CD14-positive monocyte (primary cell): ENCODE results near the gene FLYWCH2. TPM values are rescaled to one million over a fixed set of nuclear protein-coding genes. Genes with fewer than 3 reads are reported as not detected.

Experiments
- DNase-seq, 3 donors: peaks; one replicate each; pipeline ENCODE4 v3.0.0-alpha.2; 2011 to 2022
- H2AFZ ChIP-seq: 2 replicates; pipeline ENCODE4 v1.6.0; 2012; ENCODE audit warnings: mild to moderate bottlenecking, low read depth, low read length, inconsistent platforms; ENCODE audit not compliant: insufficient read depth, poor library complexity, severe bottlenecking
- H3K27ac ChIP-seq, 2 donors: 1 replicate in 1 of 2; 2 replicates in 1 of 2; pipeline ENCODE4 v1.5.1; 2012 to 2013; ENCODE audit warnings: low read length in 2 of 2, control low read depth in 1 of 2, inconsistent platforms in 1 of 2, low read depth in 1 of 2, mild to moderate bottlenecking in 1 of 2
- H3K27me3 ChIP-seq, 2 donors: one replicate each; pipeline versions ENCODE4 v1.6.0 to v1.6.1; 2011 to 2013; ENCODE audit warnings: low read length in 2 of 2; ENCODE audit not compliant: control insufficient read depth in 2 of 2, insufficient read depth in 2 of 2
- H3K36me3 ChIP-seq, 2 donors: replicated peaks in 1 of 2; 1 replicate in 1 of 2; 2 replicates in 1 of 2; pipeline versions ENCODE4 v1.5.1 to v1.6.1; 2012 to 2013; ENCODE audit warnings: low read length in 2 of 2, control low read depth in 1 of 2, inconsistent platforms in 1 of 2, mild to moderate bottlenecking in 1 of 2; ENCODE audit not compliant: insufficient read depth in 2 of 2, control insufficient read depth in 1 of 2
- H3K4me1 ChIP-seq, 2 donors: 1 replicate in 1 of 2; 2 replicates in 1 of 2; pipeline versions ENCODE4 v1.5.1 to v1.6.1; 2012 to 2013; ENCODE audit warnings: low read length in 2 of 2, control low read depth in 1 of 2, inconsistent platforms in 1 of 2, mild to moderate bottlenecking in 1 of 2, moderate library complexity in 1 of 2; ENCODE audit not compliant: insufficient read depth in 2 of 2, control insufficient read depth in 1 of 2
- H3K4me2 ChIP-seq: replicated peaks from 2 replicates; pipeline ENCODE3; 2012; ENCODE audit warnings: low read length, moderate library complexity, mild to moderate bottlenecking; ENCODE audit not compliant: poor library complexity, severe bottlenecking; ENCODE audit errors: extremely low read depth
- H3K4me3 ChIP-seq, 3 experiments: fragments of 200-600 bp in 1 of 3; sonication (generic) in 1 of 3; replicated peaks in 1 of 3; 1 replicate in 2 of 3; 2 replicates in 1 of 3; pipeline ENCODE4 v1.5.1; 2011 to 2013; ENCODE audit warnings: low read length in 3 of 3, mild to moderate bottlenecking in 3 of 3, control low read depth in 2 of 3, low read depth in 2 of 3, inconsistent platforms in 1 of 3, moderate library complexity in 1 of 3
- H3K79me2 ChIP-seq: 2 replicates; pipeline ENCODE4 v1.6.0; 2012; ENCODE audit warnings: mild to moderate bottlenecking, control low read depth, inconsistent platforms, low read length, moderate library complexity; ENCODE audit not compliant: insufficient read depth
- H3K9ac ChIP-seq: 2 replicates; pipeline ENCODE4 v1.6.0; 2017; ENCODE audit warnings: low read length, mild to moderate bottlenecking; ENCODE audit not compliant: insufficient read depth, poor library complexity, severe bottlenecking
- H3K9me3 ChIP-seq, 2 donors: replicated peaks in 1 of 2; 1 replicate in 1 of 2; 2 replicates in 1 of 2; pipeline versions ENCODE4 v1.5.1 to v1.6.1; 2012 to 2013; ENCODE audit warnings: low read length in 2 of 2, control low read depth in 1 of 2; ENCODE audit not compliant: control insufficient read depth in 1 of 2, insufficient read depth in 1 of 2
- H4K20me1 ChIP-seq: 2 replicates; pipeline ENCODE4 v1.6.0; 2012; ENCODE audit warnings: mild to moderate bottlenecking, low read length, control low read depth, moderate library complexity; ENCODE audit not compliant: insufficient read depth
- H3K27ac Mint-ChIP-seq, 7 donors: one replicate each; pipeline ENCODE4 v1.8.0; 2020; ENCODE audit warnings: mild to moderate bottlenecking in 7 of 7, mixed read lengths in 7 of 7, moderate library complexity in 6 of 7, inconsistent platforms in 2 of 7
- H3K27me3 Mint-ChIP-seq, 3 donors: one replicate each; pipeline ENCODE4 v1.8.0; 2021 to 2022; ENCODE audit warnings: low read depth in 3 of 3, mild to moderate bottlenecking in 3 of 3, mixed read lengths in 3 of 3, moderate library complexity in 3 of 3, inconsistent platforms in 1 of 3
- H3K36me3 Mint-ChIP-seq, 2 donors: one replicate each; pipeline ENCODE4 v1.8.0; 2020; ENCODE audit warnings: mixed read lengths in 2 of 2, inconsistent platforms in 1 of 2, mild to moderate bottlenecking in 1 of 2
- H3K4me1 Mint-ChIP-seq: one replicate; pipeline ENCODE4 v1.8.0; 2020; ENCODE audit warnings: mild to moderate bottlenecking, mixed read lengths
- H3K4me3 Mint-ChIP-seq, 2 donors: one replicate each; pipeline ENCODE4 v1.8.0; 2020; ENCODE audit warnings: mild to moderate bottlenecking in 2 of 2, mixed read lengths in 2 of 2, moderate library complexity in 1 of 2
- H3K9me3 Mint-ChIP-seq, 7 donors: one replicate each; pipeline ENCODE4 v1.8.0; 2020 to 2022; ENCODE audit warnings: mixed read lengths in 7 of 7, mild to moderate bottlenecking in 6 of 7, moderate library complexity in 6 of 7, inconsistent platforms in 2 of 7
- WGBS: methylation state at CpG from one replicate; pipeline ENCODE4 v1.1.5; 2013; ENCODE audit warnings: missing lambda C conversion rate; ENCODE audit not compliant: insufficient coverage; 5-methylcytosine and 5-hydroxymethylcytosine counted together
- intact Hi-C, 2 donors: fragments of 100-400 bp; cut with micrococcal nuclease; formaldehyde crosslinking; loops; one replicate each; pipeline versions ENCODE4 v1.15.0 to v1.15.1; 2023
- polyA plus RNA-seq, 3 donors: library from polyadenylated mRNA; depleted of rRNA in 1 of 3; unstranded in 2 of 3; stranded (reverse) in 1 of 3; fragments of 300-500 nt in 2 of 3; fragments of >200 nt in 1 of 3; fragmentation: Illumina TruSeq in 2 of 3; gene quantifications; 1 replicate in 2 of 3; 2 replicates in 1 of 3; pipeline ENCODE4 v1.2.3, GENCODE V29; 2012 to 2021
- TF ChIP-seq, protein P1 (sequence below): fragments of 200-600 bp; IDR thresholded peaks from one replicate; pipeline ENCODE4 v1.8.0; 2022; ENCODE audit warnings: antibody characterized with exemption, mild to moderate bottlenecking

Gene FLYWCH2
- polyA plus RNA-seq, 3 donors: 10.9 to 14.8 (median 12.7) TPM

DNA sequence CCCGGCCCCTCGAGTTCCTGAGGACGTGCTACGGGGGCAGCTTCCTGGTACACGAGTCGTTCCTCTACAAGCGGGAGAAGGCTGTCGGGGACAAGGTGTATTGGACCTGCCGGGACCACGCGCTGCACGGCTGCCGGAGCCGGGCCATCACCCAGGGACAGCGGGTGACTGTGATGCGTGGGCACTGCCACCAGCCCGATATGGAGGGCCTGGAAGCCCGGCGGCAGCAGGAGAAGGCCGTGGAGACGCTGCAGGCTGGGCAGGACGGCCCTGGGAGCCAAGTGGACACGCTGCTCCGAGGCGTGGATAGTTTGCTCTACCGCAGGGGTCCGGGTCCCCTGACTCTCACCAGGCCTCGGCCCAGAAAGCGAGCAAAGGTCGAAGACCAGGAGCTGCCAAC is 50.1 kb downstream of the FLYWCH2 start:
- Histone ChIP-seq H3K4me2 (no peak overlapping the region), H3K9ac (no peak overlapping the region), H3K9me3 (no peaks in the 10 kb centered on the region), H3K27ac (no peak overlapping the region), H3K4me3 (no peak overlapping the region), H3K4me1 (no peaks in the 10 kb centered on the region), H3K27me3 (no peaks in the 10 kb centered on the region), H3K36me3 (peaks cover 42 to 71% of the 10 kb centered on the region in 2 donors), H4K20me1 (no peaks in the 10 kb centered on the region), H3K79me2 (no peaks in the 10 kb centered on the region), H2AFZ (no peak overlapping the region)
- intact Hi-C loops: no loop called here
- no peak overlapping the region for H3K4me3 Mint-ChIP-seq
- no peak for DNase-seq
- peaks cover 36 to 69% of the 10 kb centered on the region in 2 donors for H3K36me3 Mint-ChIP-seq
- peaks cover 0 to 1% (median 0%) of the 10 kb centered on the region in 7 donors for H3K9me3 Mint-ChIP-seq
- H3K4me1 Mint-ChIP-seq: no peaks in the 10 kb centered on the region
- no peak overlapping the region for H3K27ac Mint-ChIP-seq
- H3K27me3 Mint-ChIP-seq: peaks cover 0 to 2% (median 0%) of the 10 kb centered on the region in 3 donors
- 97% methylated on average over 30 of the region's 30 CpGs for WGBS
- TF ChIP-seq, protein P1, sequence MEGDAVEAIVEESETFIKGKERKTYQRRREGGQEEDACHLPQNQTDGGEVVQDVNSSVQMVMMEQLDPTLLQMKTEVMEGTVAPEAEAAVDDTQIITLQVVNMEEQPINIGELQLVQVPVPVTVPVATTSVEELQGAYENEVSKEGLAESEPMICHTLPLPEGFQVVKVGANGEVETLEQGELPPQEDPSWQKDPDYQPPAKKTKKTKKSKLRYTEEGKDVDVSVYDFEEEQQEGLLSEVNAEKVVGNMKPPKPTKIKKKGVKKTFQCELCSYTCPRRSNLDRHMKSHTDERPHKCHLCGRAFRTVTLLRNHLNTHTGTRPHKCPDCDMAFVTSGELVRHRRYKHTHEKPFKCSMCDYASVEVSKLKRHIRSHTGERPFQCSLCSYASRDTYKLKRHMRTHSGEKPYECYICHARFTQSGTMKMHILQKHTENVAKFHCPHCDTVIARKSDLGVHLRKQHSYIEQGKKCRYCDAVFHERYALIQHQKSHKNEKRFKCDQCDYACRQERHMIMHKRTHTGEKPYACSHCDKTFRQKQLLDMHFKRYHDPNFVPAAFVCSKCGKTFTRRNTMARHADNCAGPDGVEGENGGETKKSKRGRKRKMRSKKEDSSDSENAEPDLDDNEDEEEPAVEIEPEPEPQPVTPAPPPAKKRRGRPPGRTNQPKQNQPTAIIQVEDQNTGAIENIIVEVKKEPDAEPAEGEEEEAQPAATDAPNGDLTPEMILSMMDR: no peak

DNA sequence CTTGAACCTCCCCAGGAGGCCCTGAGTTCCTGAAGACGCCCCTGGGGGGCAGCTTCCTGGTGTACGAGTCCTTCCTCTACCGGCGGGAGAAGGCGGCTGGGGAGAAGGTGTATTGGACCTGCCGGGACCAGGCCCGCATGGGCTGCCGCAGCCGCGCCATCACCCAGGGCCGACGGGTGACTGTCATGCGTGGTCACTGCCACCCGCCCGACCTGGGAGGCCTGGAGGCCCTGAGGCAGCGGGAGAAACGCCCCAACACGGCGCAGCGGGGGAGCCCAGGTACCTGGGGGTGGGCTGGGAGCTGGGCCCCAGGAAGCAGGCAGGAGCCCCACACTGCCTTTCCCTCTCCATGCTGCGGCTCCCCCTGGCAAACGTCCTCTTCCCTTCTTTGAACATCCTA is 50.7 kb downstream of the FLYWCH2 start:
- H3K4me1 Mint-ChIP-seq: no peaks in the 10 kb centered on the region
- no peak overlapping the region for H3K9ac ChIP-seq
- H3K27me3 Mint-ChIP-seq: peaks cover 0 to 2% (median 0%) of the 10 kb centered on the region in 3 donors

More for the DNA sequence above, 50.7 kb downstream of the FLYWCH2 start:
- Histone ChIP-seq H4K20me1 (no peaks in the 10 kb centered on the region), H3K9me3 (no peaks in the 10 kb centered on the region), H2AFZ (no peak overlapping the region), H3K4me2 (no peak overlapping the region), H3K27ac (no peak overlapping the region), H3K36me3 (peaks cover 44 to 75% of the 10 kb centered on the region in 2 donors), H3K4me1 (no peaks in the 10 kb centered on the region), H3K79me2 (no peaks in the 10 kb centered on the region), H3K4me3 (no peak overlapping the region), H3K27me3 (no peaks in the 10 kb centered on the region)
- peaks cover 0 to 1% (median 0%) of the 10 kb centered on the region in 7 donors for H3K9me3 Mint-ChIP-seq
- H3K27ac Mint-ChIP-seq: peak overlapping the region in 2 of 7 donors; percentile 27 to 71
- intact Hi-C loops: loop anchor here in 1 of 2 donors (1.0 kb wide), 1 partner anchor 11 kb away; no protein-coding TSS in a partner anchor
- TF ChIP-seq, protein P1: no peak
- H3K4me3 Mint-ChIP-seq: no peak overlapping the region
- WGBS: 88% methylated on average over 15 of the region's 22 CpGs
- H3K36me3 Mint-ChIP-seq: peaks cover 38 to 75% of the 10 kb centered on the region in 2 donors
- no peak for DNase-seq
